ENCODE measurements around the gene SPACA7.

SPACA7 gene, protein sequence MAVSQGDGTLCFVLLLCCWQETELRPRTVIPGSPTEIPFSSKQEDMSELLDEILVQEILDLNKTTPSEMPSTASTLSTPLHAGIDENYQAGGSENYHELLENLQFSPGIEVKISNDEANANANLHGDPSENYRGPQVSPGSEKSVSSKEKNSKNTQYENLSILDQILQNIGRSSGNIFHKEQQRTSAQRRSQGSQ

DNA sequence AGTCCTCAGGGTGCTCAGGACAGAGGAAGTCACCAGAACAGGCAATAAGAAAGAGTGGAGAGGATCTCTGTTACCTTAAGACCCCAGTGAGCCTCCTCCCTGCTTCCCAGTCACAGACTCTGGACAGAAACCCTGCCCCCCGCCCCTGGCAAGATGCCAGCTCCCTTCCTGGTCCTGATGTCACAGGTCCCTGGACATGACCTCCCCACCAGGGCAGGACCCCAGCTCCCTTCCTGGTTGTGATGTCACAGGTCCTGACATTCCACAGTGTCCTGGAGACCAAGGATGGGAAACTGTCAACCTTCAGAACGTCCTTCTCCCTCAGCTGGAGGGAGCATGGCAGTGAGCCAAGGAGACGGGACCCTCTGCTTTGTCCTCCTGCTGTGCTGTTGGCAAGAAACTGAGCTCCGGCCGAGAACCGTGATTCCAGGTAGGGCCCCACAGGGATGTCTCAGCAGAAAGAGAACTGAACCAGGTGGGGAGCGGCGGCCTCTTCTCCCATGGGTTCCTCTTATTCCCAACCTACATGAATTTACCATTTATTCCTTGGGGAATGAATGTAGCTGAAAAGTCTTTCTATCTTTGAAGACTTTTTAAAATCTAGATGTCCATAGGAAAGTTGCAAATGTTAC is at the start of gene SPACA7:
TSS of gene SPACA7 (plus strand) at position 306 of the 632 bp plus-strand sequence. CDS start at position 337, 31 bp downstream.
- no peak for DNase-seq (ENCODE audit: low spot score)

DNA sequence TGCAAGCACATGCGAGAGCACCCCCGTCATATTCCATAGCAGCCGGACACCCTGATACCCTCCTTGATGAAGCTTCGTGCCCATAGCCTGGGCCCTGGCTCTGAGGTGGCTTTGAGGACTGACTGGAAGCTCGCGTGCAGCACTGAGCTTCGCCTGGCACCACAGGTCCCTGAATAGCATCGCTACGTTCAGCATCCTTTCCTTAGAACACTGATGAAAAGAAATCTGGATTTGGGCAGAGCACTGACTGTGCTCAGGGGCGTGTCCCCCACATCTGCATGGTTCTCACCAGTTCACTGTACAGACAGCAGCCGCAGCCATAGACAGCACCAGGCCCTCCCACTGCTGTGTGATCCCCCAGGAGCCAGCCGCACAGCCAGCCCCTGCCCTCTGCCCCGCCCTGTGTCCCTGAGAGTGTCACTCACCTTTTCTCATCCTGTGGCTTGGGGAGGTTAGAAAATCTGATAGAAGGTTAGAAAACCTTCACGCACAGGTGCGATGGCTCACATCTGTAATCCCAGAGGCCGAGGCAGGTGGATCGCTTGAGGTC is 49.3 kb upstream of the SPACA7 start:
- no peak for DNase-seq (ENCODE audit: low spot score)

DNA sequence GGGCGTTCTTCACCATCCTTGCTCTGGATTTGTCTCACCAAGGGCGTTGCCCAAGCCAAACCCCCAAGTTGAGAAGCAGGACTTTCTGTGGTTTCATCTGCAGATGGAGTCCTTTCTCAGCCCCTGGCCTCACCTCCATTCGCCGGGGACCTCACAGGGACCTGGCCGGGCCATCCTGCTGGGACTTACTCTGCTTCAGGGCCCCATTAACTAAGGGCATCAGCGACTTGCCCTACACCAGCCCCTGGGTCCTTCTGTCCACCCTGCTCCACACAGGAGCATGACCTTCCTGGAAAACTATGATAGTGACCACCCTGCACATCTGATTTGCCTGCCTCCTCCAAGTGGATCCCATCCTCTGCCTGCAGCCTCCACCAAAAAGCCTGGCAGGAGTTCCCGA is 47.2 kb upstream of the SPACA7 start:
- no peak for DNase-seq (ENCODE audit: low spot score)

DNA sequence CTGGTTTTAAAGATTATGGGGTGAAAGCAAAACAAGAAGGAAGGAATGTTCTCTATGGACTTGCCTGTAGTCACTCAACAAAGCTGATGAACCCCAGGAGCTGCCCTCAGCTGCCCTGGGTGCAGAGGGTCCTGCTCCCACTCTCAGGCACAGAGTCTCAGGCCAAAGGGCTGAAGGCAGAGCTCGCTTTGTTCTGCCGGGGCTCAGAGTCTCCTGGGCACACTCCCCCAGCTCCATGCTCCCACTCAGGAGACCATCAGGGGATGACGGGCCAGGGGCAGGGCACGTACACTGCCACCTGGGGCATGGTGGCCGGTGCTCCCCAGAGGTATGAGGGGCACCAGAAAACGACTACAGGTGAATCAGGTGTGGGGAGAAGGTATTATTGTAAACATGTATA is 46.8 kb upstream of the SPACA7 start:
- no peak for DNase-seq (ENCODE audit: low spot score)

DNA sequence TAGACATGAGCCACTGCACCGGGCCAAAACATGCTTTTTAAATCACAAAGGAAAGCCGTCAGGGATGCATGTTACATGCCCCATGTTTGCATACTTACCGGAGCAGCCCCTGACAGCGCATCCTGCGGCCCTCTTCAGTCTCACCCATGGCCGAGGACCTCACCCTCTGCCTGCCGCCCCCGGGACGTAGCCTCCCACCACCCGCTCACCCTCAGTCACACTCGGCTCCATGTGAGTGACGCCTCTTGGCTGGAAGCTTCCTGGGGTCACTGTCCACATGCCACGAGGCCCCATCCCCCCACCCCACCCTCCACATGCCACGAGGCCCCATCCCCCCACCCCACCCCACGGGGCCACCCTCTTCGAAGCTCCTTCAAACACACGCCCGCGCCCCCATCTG is 46.1 kb upstream of the SPACA7 start:
- DNase-seq (ENCODE audit: low spot score), result no peak

DNA sequence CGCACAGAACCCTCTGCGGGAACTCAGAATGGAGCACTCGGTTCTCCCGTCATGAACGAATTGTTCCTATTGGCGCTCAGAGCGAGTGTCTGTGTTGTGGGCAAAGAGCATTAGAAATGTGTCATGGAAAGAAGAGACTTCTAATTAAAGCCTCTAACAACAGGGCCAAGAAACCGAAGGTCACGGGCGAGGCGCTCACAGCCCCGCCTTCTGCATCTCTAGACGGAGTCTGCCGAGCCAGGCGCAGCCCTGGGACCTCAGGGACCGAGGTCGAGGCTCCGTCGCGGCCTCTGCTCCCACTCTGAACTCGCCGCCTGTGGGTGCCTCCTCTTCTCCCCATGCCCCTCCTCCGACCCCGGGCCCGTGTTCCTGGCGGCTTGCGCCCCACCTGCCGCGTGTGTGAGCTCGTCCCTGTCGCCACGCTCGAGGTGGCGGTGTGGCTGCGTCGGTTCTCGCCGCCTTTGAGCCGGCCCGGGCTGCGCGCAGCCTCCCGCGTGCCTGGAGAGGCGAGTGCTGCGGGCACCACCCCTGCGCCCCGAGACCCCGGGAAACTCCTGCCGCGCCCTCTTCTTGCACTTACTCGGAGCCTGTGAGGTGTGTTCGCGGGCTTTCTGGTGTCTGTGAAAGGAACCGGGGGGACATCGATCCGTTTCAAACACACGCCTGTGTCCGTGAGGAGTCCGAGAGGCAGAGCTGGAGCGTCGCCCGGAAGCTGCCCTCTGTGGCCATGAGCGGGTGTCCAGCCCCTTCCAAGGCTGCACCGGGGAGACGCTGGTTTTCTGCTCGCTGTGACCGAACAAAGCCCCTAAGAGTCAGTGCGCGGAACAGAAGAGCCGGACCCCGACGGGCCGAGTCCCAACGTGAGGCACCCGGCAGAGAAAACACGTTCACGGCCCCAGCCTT is 45.4 kb upstream of the SPACA7 start:
- DNase-seq (ENCODE audit: low spot score), result no peak

DNA sequence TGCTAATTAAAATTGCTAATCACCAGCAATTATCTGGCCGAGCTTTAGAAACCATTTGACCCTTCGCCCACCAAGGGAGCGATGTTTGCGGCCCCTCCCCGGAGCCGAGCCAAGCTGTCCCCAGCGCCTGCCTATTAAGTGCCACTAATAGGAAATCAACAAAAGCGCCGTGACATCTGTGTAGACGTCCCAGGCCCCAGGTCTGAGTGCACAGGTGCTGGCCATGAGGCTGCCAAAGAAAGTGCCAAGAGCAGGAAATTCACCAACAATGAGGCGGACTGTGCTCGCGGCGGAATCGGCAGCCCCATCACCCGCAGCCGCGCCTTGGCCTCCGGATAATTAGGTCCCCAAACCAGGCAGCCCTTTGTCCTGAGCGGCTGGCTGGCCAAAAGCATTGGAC is 44.5 kb upstream of the SPACA7 start:
- no peak for DNase-seq (ENCODE audit: low spot score)

DNA sequence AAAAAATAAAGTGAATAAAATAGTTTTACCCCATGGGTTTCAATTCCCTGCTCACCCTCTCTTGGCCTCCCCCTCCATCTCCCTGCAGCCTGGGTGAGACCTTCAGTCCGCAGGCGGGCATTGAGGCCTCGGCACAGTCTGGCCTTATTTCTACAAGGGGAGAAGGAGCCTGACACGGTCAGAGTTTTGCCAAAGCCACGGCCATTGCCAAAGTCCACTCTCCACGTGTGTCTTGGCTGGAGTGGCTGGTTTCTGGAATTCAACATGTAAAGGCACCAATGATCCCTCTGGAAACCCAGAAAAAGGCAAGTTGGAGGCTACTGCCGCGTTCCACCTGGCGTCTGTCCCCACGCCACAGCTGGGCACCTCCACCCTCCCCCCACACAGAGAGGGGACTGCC is 43.4 kb upstream of the SPACA7 start:
- DNase-seq (ENCODE audit: low spot score), result no peak

DNA sequence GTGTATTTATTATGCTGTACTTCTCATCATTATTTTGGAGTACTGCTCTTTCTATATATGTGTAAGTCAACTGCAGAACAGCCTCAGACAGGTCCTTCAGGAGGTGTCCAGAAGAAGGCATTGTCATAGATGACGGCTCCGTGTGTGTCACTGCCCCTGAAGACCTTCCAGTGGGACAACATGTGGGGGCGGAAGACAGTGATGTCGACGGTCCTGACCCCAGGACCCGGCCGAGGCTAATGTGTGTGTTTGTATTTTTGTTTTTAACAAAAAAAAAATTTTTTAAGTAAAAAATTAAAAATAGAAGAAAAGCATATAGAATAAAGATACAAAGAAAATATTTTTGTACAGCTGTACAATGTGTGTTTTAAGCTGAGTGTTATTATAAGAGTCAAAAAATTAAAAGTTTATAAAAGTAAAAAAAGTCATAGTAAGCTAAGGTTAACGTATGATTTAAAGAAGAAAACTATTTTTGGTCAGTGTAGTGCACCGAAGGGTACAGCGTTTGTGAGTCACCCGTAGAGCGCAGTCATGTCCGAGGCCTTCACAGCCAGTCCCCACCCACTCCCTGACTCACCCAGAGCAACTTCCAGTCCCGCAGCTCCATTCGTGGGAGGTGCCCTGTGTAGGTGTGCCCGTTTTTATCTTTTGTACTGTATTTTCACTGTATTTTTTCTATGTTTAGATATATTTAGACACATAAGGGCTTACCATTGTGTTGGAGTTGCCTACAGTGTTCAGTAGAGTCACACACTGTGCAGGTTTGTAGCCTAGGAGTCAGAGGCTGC is 42.2 kb upstream of the SPACA7 start:
- DNase-seq (ENCODE audit: low spot score), result no peak

DNA sequence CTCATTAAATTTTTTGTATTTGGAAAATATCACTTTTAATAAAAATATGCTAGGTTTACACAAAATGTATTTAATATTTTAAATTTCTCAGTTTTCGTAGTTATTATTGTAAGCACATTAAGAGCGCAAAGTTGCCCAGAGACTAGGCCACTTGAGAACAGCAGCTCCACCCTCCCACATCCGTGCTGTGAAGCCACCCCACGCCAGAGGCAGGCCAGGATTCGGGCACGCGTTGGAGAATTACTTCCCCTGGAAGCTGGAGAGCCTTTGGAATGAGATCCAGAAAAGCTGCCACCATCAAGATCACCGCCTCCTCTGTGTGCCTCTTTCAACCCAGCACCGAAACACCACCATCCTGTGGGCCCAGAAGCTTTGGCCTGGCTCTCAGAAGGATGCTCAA is 41.0 kb upstream of the SPACA7 start:
- no peak for DNase-seq (ENCODE audit: low spot score)

DNA sequence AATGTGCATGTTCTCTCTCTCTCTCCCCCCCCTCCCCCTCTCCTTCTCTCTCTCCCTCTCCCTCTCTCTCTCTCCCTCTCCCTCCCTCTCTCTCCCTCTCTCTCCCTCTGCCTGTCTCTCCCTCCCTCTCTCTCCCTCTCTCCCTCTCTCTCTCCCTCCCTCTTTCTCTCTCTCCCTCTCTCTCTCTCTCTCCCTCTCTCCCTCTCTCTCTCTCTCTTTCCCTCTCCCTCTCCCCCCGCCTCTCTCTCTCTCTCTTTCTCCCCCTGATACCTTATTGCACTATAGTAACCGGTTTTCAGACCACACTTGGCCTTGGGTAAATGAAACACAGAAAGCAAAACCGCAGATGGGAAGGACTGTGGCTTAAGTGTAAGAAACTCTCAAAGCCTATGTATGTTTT is 34.7 kb upstream of the SPACA7 start:
- no peak for DNase-seq (ENCODE audit: low spot score)

DNA sequence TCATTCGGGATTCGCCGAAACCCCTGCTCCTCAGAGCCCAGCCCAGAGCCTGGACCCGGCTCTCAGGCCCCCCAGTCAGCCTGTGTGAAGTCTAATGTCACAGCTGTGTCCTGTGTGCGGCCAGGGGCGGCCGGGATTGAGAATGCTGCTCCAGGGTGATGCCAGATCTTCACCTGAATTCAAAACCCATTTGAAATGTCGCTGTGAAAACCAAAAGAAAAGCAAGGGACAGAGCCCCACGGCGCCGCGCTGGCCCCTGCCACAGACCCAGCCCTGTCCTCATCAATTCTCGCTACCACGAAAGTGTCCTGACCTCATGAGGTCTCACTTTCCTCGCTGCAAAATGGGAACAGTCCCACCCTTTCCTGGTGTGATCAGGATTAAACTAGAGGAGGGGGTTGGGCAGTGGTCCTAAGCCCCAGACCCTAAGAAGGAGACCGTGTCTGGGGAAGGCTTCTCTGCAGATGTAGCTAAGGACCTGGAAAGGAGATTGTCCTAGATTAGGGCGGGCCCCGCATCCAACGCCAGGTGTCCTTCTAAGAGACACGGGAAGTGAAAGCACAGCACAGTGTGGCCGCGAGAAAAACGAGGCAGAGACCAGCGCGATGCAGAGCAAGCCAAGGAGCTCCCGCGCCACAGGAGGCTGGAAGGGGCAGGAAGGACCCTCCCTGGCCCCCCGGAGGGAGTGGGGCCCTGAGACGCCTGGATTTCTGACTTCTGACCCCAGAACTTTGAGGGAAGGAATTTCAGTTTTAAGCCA is 34.0 kb upstream of the SPACA7 start:
- DNase-seq (ENCODE audit: low spot score), result no peak

DNA sequence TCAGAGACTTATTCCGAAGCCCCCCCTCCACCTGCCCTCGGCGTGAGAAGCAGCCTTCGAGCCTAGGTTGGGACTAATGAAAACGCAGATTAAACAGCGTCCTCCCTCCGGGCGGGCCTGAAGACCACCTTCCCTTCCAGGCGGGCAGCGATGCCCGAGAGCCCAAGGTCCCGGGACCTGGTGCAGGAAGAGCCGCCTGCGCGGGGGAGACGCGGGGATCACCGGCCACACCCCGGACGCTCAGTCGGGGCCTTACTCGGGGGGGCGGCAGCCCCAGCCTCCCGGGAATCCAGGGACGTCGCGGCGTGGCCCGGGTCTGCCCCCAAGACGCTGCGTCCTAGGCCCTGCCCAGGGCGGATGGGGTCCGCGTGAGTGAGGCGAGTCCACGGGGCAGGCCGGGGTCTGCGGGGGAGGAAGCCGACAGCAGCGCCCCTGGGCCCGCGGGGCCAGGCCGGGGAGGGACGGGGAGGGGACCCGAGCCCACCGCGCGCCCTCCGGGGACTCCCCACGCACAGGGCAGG is 33.3 kb upstream of the SPACA7 start:
- DNase-seq (ENCODE audit: low spot score), result no peak

DNA sequence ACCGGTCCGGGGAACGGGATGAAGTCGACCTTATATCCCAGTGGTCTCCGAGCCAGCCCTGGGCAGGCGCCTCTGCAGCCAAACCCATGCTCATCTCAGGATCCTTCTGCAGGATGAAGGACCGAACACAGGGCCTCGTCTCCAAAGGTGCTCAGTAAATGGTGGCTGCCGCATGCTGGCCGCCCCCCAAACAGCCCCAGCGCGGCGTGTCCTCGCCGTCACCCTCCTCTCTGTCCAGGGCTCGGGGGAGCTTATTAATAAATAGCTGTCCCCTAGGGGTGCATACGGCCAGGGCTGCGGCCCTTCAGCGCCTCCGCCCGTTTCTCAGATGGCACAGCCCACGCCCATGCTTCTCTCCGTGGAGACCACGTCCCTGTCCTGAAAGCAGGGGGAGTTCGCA is 32.6 kb upstream of the SPACA7 start:
- DNase-seq (ENCODE audit: low spot score), result no peak

DNA sequence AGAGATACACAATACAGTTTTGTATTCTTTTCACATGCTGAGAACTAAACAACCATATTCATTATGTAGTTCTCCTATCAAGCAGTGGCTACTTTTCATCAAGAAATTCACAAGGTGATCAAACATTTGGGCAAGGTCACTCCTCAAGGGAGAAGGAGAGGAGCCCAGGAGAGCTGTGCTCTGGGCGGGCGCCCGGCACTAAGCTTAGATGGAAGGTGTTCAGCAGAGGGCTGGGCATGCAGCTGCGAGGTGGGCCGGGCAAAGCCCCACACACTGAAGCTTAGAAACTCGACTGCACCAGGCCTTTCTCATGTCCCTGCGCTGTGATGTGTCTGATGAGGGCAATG is 30.4 kb upstream of the SPACA7 start:
- DNase-seq (ENCODE audit: low spot score), result no peak

DNA sequence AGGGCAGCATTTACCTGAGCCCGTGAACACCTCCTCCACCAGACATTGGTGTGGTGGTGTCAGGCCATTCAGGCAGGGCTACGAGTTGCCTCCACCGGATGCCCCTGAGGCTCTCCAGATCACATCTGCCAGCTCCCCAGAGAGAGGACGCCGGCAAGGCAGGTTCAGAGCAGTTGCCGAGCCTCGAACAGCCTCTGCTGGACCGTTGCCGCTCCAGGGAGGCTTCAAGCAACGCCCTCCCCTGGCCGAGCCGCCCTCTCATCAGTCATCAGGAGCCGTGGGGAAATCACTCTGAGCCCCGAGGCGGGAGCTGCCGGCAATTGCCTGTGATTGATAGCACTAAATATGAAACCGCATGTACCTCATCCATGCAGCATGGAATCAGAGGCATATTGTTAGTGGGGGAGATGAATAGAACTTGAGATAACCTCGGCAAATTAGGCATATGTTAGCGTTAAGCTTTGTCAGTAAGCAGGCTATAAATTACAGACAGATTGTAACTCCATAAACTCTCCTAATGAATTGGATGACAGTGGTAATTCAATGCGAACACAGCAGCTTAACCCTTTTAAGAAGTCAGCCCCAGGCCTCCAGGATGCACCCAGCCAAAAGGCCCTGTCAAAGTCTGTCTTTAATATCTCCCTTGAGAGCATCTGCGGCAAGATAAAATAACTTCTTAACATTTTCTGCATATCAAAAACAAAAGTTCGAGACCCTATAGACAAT is 29.8 kb upstream of the SPACA7 start:
- no peak for DNase-seq (ENCODE audit: low spot score)

DNA sequence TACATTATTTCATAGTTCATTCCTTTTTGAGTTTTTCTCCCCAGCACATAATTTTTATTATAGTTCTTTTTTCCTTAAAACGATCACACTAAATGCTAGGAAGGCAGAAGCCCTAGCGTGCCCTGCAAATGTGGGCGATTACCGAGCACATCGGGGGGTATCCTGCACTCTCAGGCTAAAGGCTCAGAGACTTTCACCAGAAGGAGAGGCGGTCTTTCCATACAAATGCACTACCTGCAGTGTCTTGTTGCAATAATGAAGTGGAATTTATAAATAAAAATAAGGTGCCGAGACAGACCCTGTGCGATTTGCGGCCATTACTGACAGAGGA is 29.3 kb upstream of the SPACA7 start:
- DNase-seq (ENCODE audit: low spot score), result no peak

DNA sequence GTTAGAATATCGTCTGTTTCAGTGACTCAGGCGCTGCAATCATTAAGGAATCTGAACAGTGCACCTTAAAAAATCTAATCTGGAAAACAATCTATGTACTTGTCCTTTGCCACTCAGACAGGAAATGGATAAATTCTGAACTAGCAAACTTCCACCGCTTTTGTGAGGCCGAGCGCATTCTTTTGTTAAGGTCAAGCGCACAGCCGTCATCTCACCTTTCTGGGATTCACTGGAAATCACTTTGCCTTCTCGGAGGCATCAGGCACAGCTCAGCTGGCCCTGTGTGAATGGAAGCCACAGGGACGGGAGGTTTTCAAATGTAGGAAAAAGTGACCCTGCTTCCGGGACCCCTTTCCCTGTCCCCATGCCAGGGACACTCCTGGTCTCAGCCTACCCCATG is 28.2 kb upstream of the SPACA7 start:
- DNase-seq (ENCODE audit: low spot score), result no peak

DNA sequence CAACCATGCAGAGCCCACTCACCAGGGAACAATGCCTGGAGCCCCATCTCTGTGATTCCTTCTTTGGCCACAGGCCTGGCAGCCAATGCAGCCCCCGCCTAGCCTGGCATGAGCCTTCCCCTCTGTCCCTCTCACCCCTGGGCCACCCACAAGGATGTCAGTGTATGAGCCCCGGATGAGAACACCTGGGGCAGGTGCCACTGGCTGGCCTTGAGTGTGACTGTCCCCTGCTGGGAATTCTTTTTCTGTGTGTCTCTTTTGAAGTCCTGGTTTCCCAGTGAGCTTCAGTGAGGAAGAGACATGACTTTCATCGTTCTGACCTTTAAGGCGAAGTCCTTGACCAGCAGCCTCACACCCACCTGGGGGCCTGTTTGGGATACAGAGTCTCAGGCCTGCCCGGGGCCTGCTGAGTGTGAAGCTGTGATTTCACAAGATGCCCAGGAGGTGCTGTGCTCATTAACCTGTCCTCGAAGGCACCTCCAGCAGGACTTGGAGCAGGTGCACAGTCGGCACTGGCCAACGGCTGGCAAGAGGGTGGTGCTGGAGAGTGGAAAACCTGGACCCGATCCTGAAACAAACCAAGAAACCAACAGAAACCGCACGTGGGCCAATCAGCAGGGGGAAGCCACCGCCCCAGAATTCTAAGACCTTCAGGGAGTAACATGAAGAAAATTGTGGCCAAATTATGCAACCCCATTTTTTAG is 27.4 kb upstream of the SPACA7 start:
- no peak for DNase-seq (ENCODE audit: low spot score)

DNA sequence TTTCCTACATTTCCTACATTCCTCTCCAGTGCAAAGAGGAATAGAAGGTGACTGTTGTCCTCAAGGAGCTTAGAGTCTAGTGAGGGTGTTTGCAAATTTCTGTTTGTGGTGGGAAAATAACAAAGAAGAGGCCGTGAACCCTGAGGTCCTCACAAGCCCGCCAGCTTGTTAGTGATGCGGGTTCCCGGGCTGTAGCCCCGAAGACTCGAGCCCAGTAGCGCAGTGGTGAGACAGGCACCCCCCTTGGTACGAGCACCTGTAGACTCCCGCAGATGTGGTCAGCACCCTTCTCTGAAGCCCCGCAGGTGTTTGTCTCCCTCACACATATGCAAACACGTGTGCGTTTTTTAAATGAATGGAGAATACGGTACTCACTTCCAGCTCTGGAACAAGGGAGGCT is 26.5 kb upstream of the SPACA7 start:
- no peak for DNase-seq (ENCODE audit: low spot score)

Measured in hepatic stellate cell (primary cell).